Urinary bladder (tissue), 4 donors: ENCODE results near the gene DTNA. TPM values are rescaled to one million over a fixed set of nuclear protein-coding genes. Genes with fewer than 3 reads are reported as not detected.

Experiments used
- DNase-seq: peaks from one replicate; pipeline ENCODE4 v3.0.0-alpha.2; 2015; ENCODE audit errors: extremely low spot score
- H3K27ac ChIP-seq: one replicate; pipeline ENCODE4 v1.5.1; 2013; ENCODE audit warnings: low read depth, mild to moderate bottlenecking, moderate library complexity
- H3K36me3 ChIP-seq: one replicate; pipeline ENCODE4 v1.6.1; 2013; ENCODE audit warnings: mild to moderate bottlenecking, moderate library complexity; ENCODE audit not compliant: insufficient read depth
- H3K4me1 ChIP-seq: one replicate; pipeline ENCODE4 v1.6.1; 2013; ENCODE audit warnings: mild to moderate bottlenecking, moderate library complexity; ENCODE audit not compliant: insufficient read depth
- H3K4me3 ChIP-seq: one replicate; pipeline ENCODE4 v1.5.1; 2013; ENCODE audit warnings: low read depth, low read length
- WGBS: extraction: QIAGEN DNeasy Blood & Tissue Kit; methylation state at CpG from one replicate; pipeline ENCODE4 v1.1.7; 2013; 5-methylcytosine and 5-hydroxymethylcytosine counted together
- polyA plus RNA-seq: library from polyadenylated mRNA; stranded (reverse); fragments of 200-250 nt; gene quantifications from one replicate; pipeline ENCODE4 v1.2.3, GENCODE V29; 2013
- total RNA-seq: library from RNA; depleted of rRNA; stranded (reverse); fragments of >200 nt; gene quantifications from one replicate; pipeline ENCODE4 v1.2.3, GENCODE V29; 2014
- donor health status: healthy with polysubstance abuse.
- donor health status: healthy.

The DTNA gene
- total and polyA plus RNA-seq, 2 donors = 31.7 to 119 TPM

- DNase-seq = no peak
- no peak overlapping the region for H3K27ac ChIP-seq
- H3K36me3 ChIP-seq = no peaks in the 10 kb centered on the region
- H3K4me1 ChIP-seq = no peaks in the 10 kb centered on the region
- 86% methylated on average over 5 of the region's 5 CpGs for WGBS
- no peak overlapping the region for H3K4me3 ChIP-seq
Observed at GRCh38 chr18:34844732-34845459, 134.8 kb downstream of the DTNA start.

- Histone ChIP-seq H3K4me3 (no peak overlapping the region), H3K27ac (no peak overlapping the region), H3K4me1 (no peaks in the 10 kb centered on the region), H3K36me3 (no peaks in the 10 kb centered on the region)
- no peak for DNase-seq
Observed at GRCh38 chr18:34847408-34847807, 137.3 kb downstream of the DTNA start.

- Histone ChIP-seq H3K4me3 (no peak overlapping the region), H3K36me3 (no peaks in the 10 kb centered on the region), H3K27ac (no peak overlapping the region), H3K4me1 (no peaks in the 10 kb centered on the region)
- DNase-seq = no peak
- WGBS = 59% methylated on average over 5 of the region's 5 CpGs
Observed at GRCh38 chr18:34848156-34848555, 138.1 kb downstream of the DTNA start.

GRCh38 chr18:34848695-34849094, 138.6 kb downstream of the DTNA start:
- no peak overlapping the region for H3K27ac ChIP-seq
- H3K36me3 ChIP-seq = no peaks in the 10 kb centered on the region
- H3K4me3 ChIP-seq = no peak overlapping the region
- no peaks in the 10 kb centered on the region for H3K4me1 ChIP-seq
- DNase-seq = no peak
- 73% methylated on average over 3 of the region's 3 CpGs for WGBS

GRCh38 chr18:34857320-34857719, 147.2 kb downstream of the DTNA start:
- WGBS = 84% methylated on average over 3 of the region's 3 CpGs
- no peak overlapping the region for H3K4me3 ChIP-seq
- H3K27ac ChIP-seq = no peak overlapping the region
- no peak for DNase-seq
- no peaks in the 10 kb centered on the region for H3K4me1 ChIP-seq
- H3K36me3 ChIP-seq = no peaks in the 10 kb centered on the region

- DNase-seq = no peak
- Histone ChIP-seq H3K4me3 (no peak overlapping the region), H3K27ac (no peak overlapping the region), H3K36me3 (no peaks in the 10 kb centered on the region), H3K4me1 (no peaks in the 10 kb centered on the region)
- 86% methylated on average over 5 of the region's 5 CpGs for WGBS
Observed at GRCh38 chr18:34858188-34858587, 148.1 kb downstream of the DTNA start.

GRCh38 chr18:34859496-34859895, 149.4 kb downstream of the DTNA start:
- Histone ChIP-seq H3K4me3 (no peak overlapping the region), H3K36me3 (no peaks in the 10 kb centered on the region), H3K4me1 (no peaks in the 10 kb centered on the region), H3K27ac (no peak overlapping the region)
- no peak for DNase-seq
- 95% methylated on average over 7 of the region's 7 CpGs for WGBS

- Histone ChIP-seq H3K36me3 (no peaks in the 10 kb centered on the region), H3K4me3 (no peak overlapping the region), H3K4me1 (no peaks in the 10 kb centered on the region), H3K27ac (no peak overlapping the region)
- DNase-seq = no peak
- WGBS = 88% methylated on average over 3 of the region's 3 CpGs
Observed at GRCh38 chr18:34862561-34862960, 152.5 kb downstream of the DTNA start.

- Histone ChIP-seq H3K36me3 (no peaks in the 10 kb centered on the region), H3K27ac (no peak overlapping the region), H3K4me3 (no peak overlapping the region), H3K4me1 (no peaks in the 10 kb centered on the region)
- DNase-seq = no peak
- WGBS = 96% methylated on average over 3 of the region's 3 CpGs
Observed at GRCh38 chr18:34863702-34864101, 153.6 kb downstream of the DTNA start.

- H3K36me3 ChIP-seq = no peaks in the 10 kb centered on the region
- no peak for DNase-seq
- no peaks in the 10 kb centered on the region for H3K4me1 ChIP-seq
- 95% methylated on average over 3 of the region's 3 CpGs for WGBS
- no peak overlapping the region for H3K27ac ChIP-seq
- H3K4me3 ChIP-seq = no peak overlapping the region
Observed at GRCh38 chr18:34864836-34865497, 154.9 kb downstream of the DTNA start.

- no peaks in the 10 kb centered on the region for H3K36me3 ChIP-seq
Observed at GRCh38 chr18:34866310-34866709, 156.2 kb downstream of the DTNA start.

GRCh38 chr18:34866739-34867138, 156.6 kb downstream of the DTNA start:
- DNase-seq = no peak
- no peak overlapping the region for H3K4me3 ChIP-seq
- 50% methylated on average over 4 of the region's 4 CpGs for WGBS

More at GRCh38 chr18:34866310-34866709, 156.2 kb downstream of the DTNA start:
- WGBS = 90% methylated on average over 2 of the region's 2 CpGs
- Histone ChIP-seq H3K4me3 (no peak overlapping the region), H3K4me1 (no peaks in the 10 kb centered on the region), H3K27ac (no peak overlapping the region)
- no peak for DNase-seq

GRCh38 chr18:34867520-34867919, 157.4 kb downstream of the DTNA start:
- no peak for DNase-seq
- Histone ChIP-seq H3K4me1 (no peaks in the 10 kb centered on the region), H3K27ac (no peak overlapping the region), H3K4me3 (no peak overlapping the region), H3K36me3 (no peaks in the 10 kb centered on the region)
- WGBS = 66% methylated on average over 7 of the region's 7 CpGs

More at GRCh38 chr18:34866739-34867138, 156.6 kb downstream of the DTNA start:
- Histone ChIP-seq H3K27ac (no peak overlapping the region), H3K4me1 (no peaks in the 10 kb centered on the region), H3K36me3 (no peaks in the 10 kb centered on the region)

- Histone ChIP-seq H3K27ac (no peak overlapping the region), H3K4me1 (no peaks in the 10 kb centered on the region), H3K4me3 (no peak overlapping the region), H3K36me3 (no peaks in the 10 kb centered on the region)
- WGBS = 77% methylated on average over 5 of the region's 5 CpGs
- DNase-seq = no peak
Observed at GRCh38 chr18:34870555-34871310, 160.6 kb downstream of the DTNA start.
